ENCODE results near the gene ARID1B. TPM values are rescaled to one million over a fixed set of nuclear protein-coding genes. Genes with fewer than 3 reads are reported as not detected.
A peak's percentile ranks its signal among the peaks of the same experiment; 100 is the strongest.
"Not testable (repeated sequence)": the region's sequence is repeated elsewhere in the genome, so short reads cannot be mapped to it uniquely, and the experiment has no call there.

The ARID1B gene
- polyA plus RNA-seq, 1 experiment, result 19.2 TPM

GRCh38 chr6:156942266-156942665 is 165.1 kb downstream of the ARID1B start:
- ChIA-PET POLR2A (interaction anchor here (0.6 kb wide), 1 partner anchor 146 kb away, joined by 5 read pairs; no protein-coding TSS in a partner anchor), CTCF (interaction anchor here (0.6 to 3.7 kb wide), 3 partner anchors 11 to 40 kb away, joined by 3 to 13 read pairs (median 3); no protein-coding TSS in a partner anchor)
- Histone ChIP-seq H3K9me3 (ENCODE audit: control insufficient read depth, insufficient read depth, low read length) (no peaks in the 10 kb centered on the region), H3K27me3 (ENCODE audit: control insufficient read depth, insufficient read depth, low read length) (no peaks in the 10 kb centered on the region), H3K27ac (ENCODE audit: low read depth, low read length) (no peak overlapping the region), H3K4me3 (ENCODE audit: low read depth, low read length) (no peak overlapping the region)
- DNase-seq (ENCODE audit: low read depth, low spot score), result no peak
- no peak for TF ChIP-seq CTCF (IDR thresholded peaks at IDR 0.05; ENCODE audit: low read depth, low read length)

- Histone ChIP-seq H3K27ac (ENCODE audit: low read depth, low read length) (no peak overlapping the region), H3K9me3 (ENCODE audit: control insufficient read depth, insufficient read depth, low read length) (no peaks in the 10 kb centered on the region), H3K27me3 (ENCODE audit: control insufficient read depth, insufficient read depth, low read length) (no peaks in the 10 kb centered on the region), H3K4me3 (ENCODE audit: low read depth, low read length) (no peak overlapping the region)
- no peak for DNase-seq (ENCODE audit: low read depth, low spot score)
- peak; percentile 14; the same call in 1 of the 2 replicates for TF ChIP-seq CTCF (IDR thresholded peaks at IDR 0.05; ENCODE audit: low read depth, low read length)
- ChIA-PET CTCF (interaction anchor here (0.6 to 3.7 kb wide), 5 partner anchors 9 to 110 kb away, joined by 3 to 13 read pairs (median 4); no protein-coding TSS in a partner anchor), POLR2A (interaction anchor here (0.8 kb wide), 1 partner anchor 151 kb away, joined by 3 read pairs; no protein-coding TSS in a partner anchor)
These were observed 166.0 kb downstream of the ARID1B start for GRCh38 chr6:156943166-156943565.

GRCh38 chr6:156943816-156944215 is 166.6 kb downstream of the ARID1B start:
- Histone ChIP-seq H3K9me3 (ENCODE audit: control insufficient read depth, insufficient read depth, low read length) (no peaks in the 10 kb centered on the region), H3K27me3 (ENCODE audit: control insufficient read depth, insufficient read depth, low read length) (no peaks in the 10 kb centered on the region), H3K4me3 (ENCODE audit: low read depth, low read length) (no peak overlapping the region), H3K27ac (ENCODE audit: low read depth, low read length) (no peak overlapping the region)
- no peak for DNase-seq (ENCODE audit: low read depth, low spot score)
- ChIA-PET POLR2A (no interaction called here), CTCF (interaction anchor here (0.6 to 3.7 kb wide), 4 partner anchors 9 to 111 kb away, joined by 3 to 13 read pairs (median 4); no protein-coding TSS in a partner anchor)
- no peak for TF ChIP-seq CTCF (IDR thresholded peaks at IDR 0.05; ENCODE audit: low read depth, low read length)

- no peaks in the 10 kb centered on the region for H3K9me3 ChIP-seq (ENCODE audit: control insufficient read depth, insufficient read depth, low read length)
- ChIA-PET POLR2A (no interaction called here), CTCF (interaction anchor here (1.5 kb wide), 1 partner anchor 11 kb away, joined by 4 read pairs; no protein-coding TSS in a partner anchor)
- no peak overlapping the region for H3K4me3 ChIP-seq (ENCODE audit: low read depth, low read length)
- H3K27ac ChIP-seq (ENCODE audit: low read depth, low read length), result no peak overlapping the region
- H3K27me3 ChIP-seq (ENCODE audit: control insufficient read depth, insufficient read depth, low read length), result no peaks in the 10 kb centered on the region
- TF ChIP-seq CTCF (IDR thresholded peaks at IDR 0.05; ENCODE audit: low read depth, low read length), result no peak
- no peak for DNase-seq (ENCODE audit: low read depth, low spot score)
These were observed 167.2 kb downstream of the ARID1B start for GRCh38 chr6:156944412-156944811.

GRCh38 chr6:156945789-156946172 is 168.6 kb downstream of the ARID1B start:
- H3K27me3 ChIP-seq (ENCODE audit: control insufficient read depth, insufficient read depth, low read length); H3K27ac ChIP-seq (ENCODE audit: low read depth, low read length); H3K4me3 ChIP-seq (ENCODE audit: low read depth, low read length); CTCF ChIA-PET; H3K9me3 ChIP-seq (ENCODE audit: control insufficient read depth, insufficient read depth, low read length); POLR2A ChIA-PET; DNase-seq (ENCODE audit: low read depth, low spot score): not testable (repeated sequence)

Measured in AG04450 (cell line).